A673 (cell line): Measurements from ENCODE around the gene MGAT5. TPM values are rescaled to one million over a fixed set of nuclear protein-coding genes. Genes with fewer than 3 reads are reported as not detected.

Source experiments
- BruUV-seq: library from RNA; stranded (reverse); fragments of 400-500 nt; replicated peaks from 2 replicates; lab custom pipeline; 2021; lab: Mats Ljungman, UMichigan
- CTCF ChIA-PET: fragments of 300-600 bp; sonication (Branson Sonifier 250); formaldehyde crosslinking; loops from one replicate; lab custom pipeline; 2022; ENCODE audit warnings: antibody characterized with exemption; lab: Charles Lee
- POLR2A ChIA-PET: fragments of 300-600 bp; sonication (Branson Sonifier 250); formaldehyde crosslinking; loops from one replicate; lab custom pipeline; 2022; ENCODE audit warnings: antibody characterized with exemption; ENCODE audit not compliant: low non-redundant PET; lab: Charles Lee
- DNase-seq: peaks from one replicate; pipeline ENCODE4 v3.0.0-alpha.2; 2015; ENCODE audit warnings: low spot score
- H3K27ac ChIP-seq: fragments of 200-600 bp; sonication (generic); 2 replicates; pipeline ENCODE4 v1.5.1; 2016; ENCODE audit warnings: mixed run types, low read depth, mild to moderate bottlenecking, mixed read lengths, antibody characterized with exemption, low read length; ENCODE audit not compliant: poor library complexity, severe bottlenecking
- H3K27me3 ChIP-seq: fragments of 200-600 bp; sonication (generic); replicated peaks from 2 replicates; pipeline ENCODE4 v1.6.1; 2017; ENCODE audit warnings: mixed run types, low read depth, mild to moderate bottlenecking, mixed read lengths, antibody characterized with exemption, low read length; ENCODE audit not compliant: insufficient read depth, poor library complexity
- H3K36me3 ChIP-seq: fragments of 200-600 bp; sonication (generic); 2 replicates; pipeline ENCODE4 v1.6.1; 2016; ENCODE audit warnings: mixed run types, mild to moderate bottlenecking, mixed read lengths, antibody characterized with exemption, low read length; ENCODE audit not compliant: insufficient read depth, poor library complexity, severe bottlenecking
- H3K4me1 ChIP-seq: fragments of 200-600 bp; sonication (generic); 2 replicates; pipeline ENCODE4 v1.6.1; 2017; ENCODE audit warnings: mixed run types, mild to moderate bottlenecking, mixed read lengths, antibody characterized with exemption, low read length; ENCODE audit not compliant: insufficient read depth, poor library complexity, severe bottlenecking
- H3K4me3 ChIP-seq: fragments of 200-600 bp; sonication (generic); 2 replicates; pipeline ENCODE4 v1.5.1; 2016; ENCODE audit warnings: low read depth, mixed run types, mild to moderate bottlenecking, mixed read lengths, low read length; ENCODE audit not compliant: poor library complexity, severe bottlenecking
- H3K9me3 ChIP-seq: fragments of 200-600 bp; sonication (generic); 2 replicates; pipeline ENCODE4 v1.6.1; 2016; ENCODE audit warnings: mixed run types, low read depth, mild to moderate bottlenecking, mixed read lengths, antibody characterized with exemption, low read length; ENCODE audit not compliant: poor library complexity, severe bottlenecking
- EZH2 ChIP-seq: fragments of 200-600 bp; sonication (generic); IDR thresholded peaks from 2 replicates; pipeline ENCODE4 v1.6.1; 2017; ENCODE audit warnings: borderline replicate concordance, low read depth, mild to moderate bottlenecking, mixed read lengths, antibody characterized with exemption, low read length; ENCODE audit not compliant: poor library complexity, severe bottlenecking
- intact Hi-C: fragments of 100-400 bp; cut with micrococcal nuclease; formaldehyde crosslinking; loops from one replicate; pipeline ENCODE4 v1.10.0; 2022; ENCODE audit not compliant: unreplicated experiment
- total RNA-seq: library from RNA; stranded (reverse); gene quantifications from 2 replicates; pipeline ENCODE4 v1.2.3, GENCODE V29; 2021
- TF ChIP-seq, protein P1 (sequence below): fragments of 300-800, 200-600 bp; sonication (generic); conservative IDR thresholded peaks from 2 replicates; pipeline ENCODE4 v1.5.1; 2017; ENCODE audit warnings: low read depth, mild to moderate bottlenecking, antibody characterized with exemption, low read length, moderate library complexity, mixed read lengths

Gene MGAT5
- total RNA-seq, 1 experiment from 2014 or later, result 11.0 TPM

DNA sequence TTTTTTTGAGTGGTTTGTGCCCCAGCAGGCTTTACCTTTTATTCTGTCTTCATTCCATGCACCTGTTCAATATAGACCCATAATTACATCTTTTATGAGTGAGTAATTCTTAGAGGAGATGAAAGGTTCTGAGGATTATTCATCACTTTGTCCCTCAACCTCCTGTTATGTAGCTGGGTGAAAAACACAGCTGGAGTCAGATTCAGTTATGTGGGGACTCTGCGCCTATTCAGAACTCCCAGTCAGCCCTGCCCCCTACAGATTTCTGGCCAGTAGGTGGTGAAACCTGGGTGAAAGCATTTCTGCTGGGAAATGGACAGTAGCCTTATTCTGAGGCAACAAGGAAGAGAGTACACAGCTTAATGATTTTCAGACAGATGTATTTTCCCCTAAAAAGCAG, 107.8 kb downstream of the MGAT5 start:
- H3K4me3 ChIP-seq, result no peak overlapping the region
- CTCF ChIA-PET, result no interaction called here
- H3K36me3 ChIP-seq, result no peaks in the 10 kb centered on the region
- no peak for TF ChIP-seq EZH2
- TF ChIP-seq, protein P1, sequence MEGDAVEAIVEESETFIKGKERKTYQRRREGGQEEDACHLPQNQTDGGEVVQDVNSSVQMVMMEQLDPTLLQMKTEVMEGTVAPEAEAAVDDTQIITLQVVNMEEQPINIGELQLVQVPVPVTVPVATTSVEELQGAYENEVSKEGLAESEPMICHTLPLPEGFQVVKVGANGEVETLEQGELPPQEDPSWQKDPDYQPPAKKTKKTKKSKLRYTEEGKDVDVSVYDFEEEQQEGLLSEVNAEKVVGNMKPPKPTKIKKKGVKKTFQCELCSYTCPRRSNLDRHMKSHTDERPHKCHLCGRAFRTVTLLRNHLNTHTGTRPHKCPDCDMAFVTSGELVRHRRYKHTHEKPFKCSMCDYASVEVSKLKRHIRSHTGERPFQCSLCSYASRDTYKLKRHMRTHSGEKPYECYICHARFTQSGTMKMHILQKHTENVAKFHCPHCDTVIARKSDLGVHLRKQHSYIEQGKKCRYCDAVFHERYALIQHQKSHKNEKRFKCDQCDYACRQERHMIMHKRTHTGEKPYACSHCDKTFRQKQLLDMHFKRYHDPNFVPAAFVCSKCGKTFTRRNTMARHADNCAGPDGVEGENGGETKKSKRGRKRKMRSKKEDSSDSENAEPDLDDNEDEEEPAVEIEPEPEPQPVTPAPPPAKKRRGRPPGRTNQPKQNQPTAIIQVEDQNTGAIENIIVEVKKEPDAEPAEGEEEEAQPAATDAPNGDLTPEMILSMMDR, result no peak
- no peak for DNase-seq
- no peaks in the 10 kb centered on the region for H3K4me1 ChIP-seq
- intact Hi-C loops, result no loop called here
- H3K9me3 ChIP-seq, result no peaks in the 10 kb centered on the region
- no peaks in the 10 kb centered on the region for H3K27me3 ChIP-seq
- no peak overlapping the region for H3K27ac ChIP-seq
- POLR2A ChIA-PET, result interaction anchor here (0.5 kb wide), 1 partner anchor 160 kb away, joined by 4 read pairs; no protein-coding TSS in a partner anchor
- no TSS peak for BruUV-seq

DNA sequence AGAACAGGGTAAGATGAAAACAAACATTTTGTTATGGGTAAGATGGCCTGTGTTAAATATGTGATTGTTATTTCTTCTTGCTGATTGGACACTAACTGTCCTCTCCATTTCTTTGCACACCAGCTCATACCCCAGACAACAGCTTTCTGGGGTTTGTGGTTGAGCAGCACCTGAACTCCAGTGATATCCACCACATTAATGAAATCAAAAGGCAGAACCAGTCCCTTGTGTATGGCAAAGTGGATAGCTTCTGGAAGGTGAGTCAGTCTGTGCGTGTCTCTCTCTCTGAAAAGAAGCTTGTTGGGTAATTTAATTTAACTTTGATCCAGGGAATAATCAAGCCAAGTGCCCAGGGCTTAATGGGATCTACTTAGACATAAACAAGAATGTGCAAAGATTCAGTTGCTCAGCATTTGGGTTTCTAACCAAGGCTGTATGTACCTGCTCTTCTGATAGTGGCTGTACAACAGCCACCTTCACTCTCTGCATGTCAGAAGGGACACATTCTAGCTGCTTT, 108.3 kb downstream of the MGAT5 start:
- Histone ChIP-seq H3K9me3 (no peaks in the 10 kb centered on the region), H3K27ac (no peak overlapping the region), H3K4me1 (no peaks in the 10 kb centered on the region), H3K4me3 (no peak overlapping the region), H3K27me3 (no peaks in the 10 kb centered on the region), H3K36me3 (no peaks in the 10 kb centered on the region)
- BruUV-seq, result no TSS peak
- intact Hi-C loops, result no loop called here
- ChIA-PET POLR2A (interaction anchor here (0.5 kb wide), 1 partner anchor 161 kb away, joined by 4 read pairs; no protein-coding TSS in a partner anchor), CTCF (no interaction called here)
- TF ChIP-seq EZH2, result no peak
- TF ChIP-seq, protein P1, result no peak
- no peak for DNase-seq

DNA sequence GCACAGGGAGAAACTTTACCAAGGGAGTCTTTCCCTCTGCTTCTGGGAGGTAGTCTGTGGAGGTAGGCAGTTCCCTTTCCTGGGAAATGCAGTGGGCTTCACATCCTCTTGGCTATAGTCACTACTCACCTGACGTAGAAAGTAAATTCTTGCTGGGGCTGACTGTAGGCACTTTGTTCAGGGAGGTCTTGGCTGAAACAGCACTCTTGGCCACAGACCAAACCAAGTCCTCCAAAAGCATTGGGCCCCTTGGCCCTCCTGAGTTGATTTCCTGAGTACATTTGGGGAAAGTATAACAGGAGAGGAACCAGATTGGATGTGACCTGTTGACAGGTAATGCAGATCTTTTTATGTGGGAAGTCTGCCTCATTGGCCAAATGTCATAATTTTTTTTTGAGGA, 108.9 kb downstream of the MGAT5 start:
- intact Hi-C loops, result no loop called here
- DNase-seq, result no peak

More for the DNA sequence above, 108.9 kb downstream of the MGAT5 start:
- Histone ChIP-seq H3K9me3 (no peaks in the 10 kb centered on the region), H3K27ac (no peak overlapping the region), H3K36me3 (no peaks in the 10 kb centered on the region), H3K27me3 (no peaks in the 10 kb centered on the region), H3K4me1 (no peaks in the 10 kb centered on the region), H3K4me3 (no peak overlapping the region)
- BruUV-seq, result no TSS peak
- POLR2A ChIA-PET, result no interaction called here
- CTCF ChIA-PET, result no interaction called here
- TF ChIP-seq EZH2, result no peak
- TF ChIP-seq, protein P1, result no peak
